PFSK-1 (cell line): ENCODE measurements around the gene MZB1.

Source experiments
- FOXP2 ChIP-seq: optimal IDR thresholded peaks from 2 replicates; pipeline ENCODE3; 2011; ENCODE audit warnings: borderline replicate concordance, control low read depth, inconsistent platforms; ENCODE audit not compliant: insufficient read depth; ENCODE audit errors: extremely low read length, extremely low read depth
- POLR2AphosphoS5 ChIP-seq: IDR thresholded peaks from 2 replicates; pipeline ENCODE4 v1.6.1; 2012; ENCODE audit warnings: low read depth, mild to moderate bottlenecking, control low read depth, low read length, moderate library complexity
- REST ChIP-seq, 2 experiments: IDR thresholded peaks; 2 replicates each; pipeline versions ENCODE4 v1.6.1 to v1.8.0; 2011 to 2012; ENCODE audit warnings: low read depth in 2 of 2, low read length in 2 of 2, control low read depth in 1 of 2, inconsistent platforms in 1 of 2, mild to moderate bottlenecking in 1 of 2, moderate library complexity in 1 of 2; ENCODE audit not compliant: insufficient read depth in 1 of 2
- SIN3A ChIP-seq: IDR thresholded peaks from 2 replicates; pipeline ENCODE4 v1.6.1; 2012; ENCODE audit warnings: mild to moderate bottlenecking, low read length, moderate library complexity, borderline replicate concordance; ENCODE audit not compliant: insufficient read depth
- TAF1 ChIP-seq: IDR thresholded peaks from 2 replicates; pipeline ENCODE4 v1.6.1; 2012; ENCODE audit warnings: low read length, control low read depth, borderline replicate concordance; ENCODE audit not compliant: insufficient read depth

The MZB1 gene

GRCh38 chr5:139381837-139382761 is 7.6 kb downstream of the MZB1 start:
- TF ChIP-seq FOXP2 (no peak), SIN3A (no peak), POLR2AphosphoS5 (no peak), TAF1 (no peak), REST (IDR thresholded peaks at IDR 0.05; ENCODE audit: insufficient read depth in 1 of 2, low read depth in 2 of 2, low read length in 2 of 2) (no peak)

GRCh38 chr5:139379626-139380449 is 9.9 kb downstream of the MZB1 start:
- no peak for TF ChIP-seq TAF1
- no peak for TF ChIP-seq REST (IDR thresholded peaks at IDR 0.05; ENCODE audit: insufficient read depth in 1 of 2, low read depth in 2 of 2, low read length in 2 of 2)
- no peak for TF ChIP-seq POLR2AphosphoS5
- TF ChIP-seq FOXP2, result no peak
- TF ChIP-seq SIN3A, result no peak

GRCh38 chr5:139378941-139379361 is 10.8 kb downstream of the MZB1 start:
- TF ChIP-seq POLR2AphosphoS5 (no peak), TAF1 (no peak), FOXP2 (no peak), REST (IDR thresholded peaks at IDR 0.05; ENCODE audit: insufficient read depth in 1 of 2, low read depth in 2 of 2, low read length in 2 of 2) (no peak), SIN3A (no peak)

GRCh38 chr5:139378101-139378825 is 11.4 kb downstream of the MZB1 start:
- TF ChIP-seq POLR2AphosphoS5 (no peak), REST (IDR thresholded peaks at IDR 0.05; ENCODE audit: insufficient read depth in 1 of 2, low read depth in 2 of 2, low read length in 2 of 2) (no peak), FOXP2 (no peak), SIN3A (no peak), TAF1 (no peak)
